Astrocyte of the spinal cord (primary cell): ENCODE measurements around the gene CLIC4.
"Not testable (repeated sequence)": the region's sequence is repeated elsewhere in the genome, so short reads cannot be mapped to it uniquely, and the experiment has no call there.

ENCODE experiments used
- DNase-seq: peaks from one replicate; pipeline ENCODE4 v3.0.0; 2011; ENCODE audit warnings: low read depth, low spot score
- H3K4me3 ChIP-seq: 2 replicates; pipeline ENCODE4 v1.5.1; 2011; ENCODE audit warnings: low read depth, mild to moderate bottlenecking, low read length, moderate library complexity
- in situ Hi-C: cut with HindIII; loops from 2 replicates; pipeline ENCODE4 v1.10.0; 2017; ENCODE audit warnings: low sequenced_read_pairs
- TF ChIP-seq, protein P1 (sequence below): IDR thresholded peaks from 2 replicates; pipeline ENCODE4 v1.5.1; 2012; ENCODE audit warnings: low read depth, mild to moderate bottlenecking, low read length, inconsistent platforms

The CLIC4 gene

DNA sequence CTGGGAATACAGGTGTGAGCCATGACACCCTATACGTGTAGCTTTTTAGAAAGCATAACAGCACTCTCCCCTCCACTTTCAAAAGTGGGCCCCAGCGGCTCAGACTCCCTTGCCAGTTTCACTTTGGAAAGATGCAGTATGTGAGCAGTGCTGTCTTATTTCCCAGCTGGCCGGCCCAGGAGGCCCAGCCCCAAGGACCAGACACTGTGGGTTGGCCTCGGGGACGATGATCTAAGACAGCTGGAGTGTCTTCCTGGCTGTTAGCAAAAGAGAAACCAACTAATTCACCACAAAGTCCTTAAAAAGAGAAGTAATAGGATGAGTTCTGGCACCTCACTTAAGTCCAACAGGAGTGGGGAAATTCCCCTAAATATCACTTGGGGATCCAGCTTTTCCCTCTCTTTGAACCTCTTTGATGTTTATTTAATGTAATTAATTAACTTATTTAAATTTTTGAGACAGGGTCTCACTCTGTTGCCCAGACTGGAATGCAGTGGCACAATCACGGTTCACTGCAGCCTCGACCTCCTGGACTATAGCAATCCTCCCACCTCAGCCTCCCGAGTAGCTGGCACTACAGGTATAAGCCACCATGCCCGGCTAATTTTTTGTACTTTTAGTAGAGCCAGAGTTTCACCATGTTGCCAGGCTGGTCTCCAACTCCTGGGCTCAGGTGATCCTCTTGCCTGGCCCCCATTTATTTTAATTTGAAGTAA is 17.6 kb upstream of the CLIC4 start:
- H3K4me3 ChIP-seq: no peak overlapping the region
- peak; percentile 93 for DNase-seq
- TF ChIP-seq, protein P1, sequence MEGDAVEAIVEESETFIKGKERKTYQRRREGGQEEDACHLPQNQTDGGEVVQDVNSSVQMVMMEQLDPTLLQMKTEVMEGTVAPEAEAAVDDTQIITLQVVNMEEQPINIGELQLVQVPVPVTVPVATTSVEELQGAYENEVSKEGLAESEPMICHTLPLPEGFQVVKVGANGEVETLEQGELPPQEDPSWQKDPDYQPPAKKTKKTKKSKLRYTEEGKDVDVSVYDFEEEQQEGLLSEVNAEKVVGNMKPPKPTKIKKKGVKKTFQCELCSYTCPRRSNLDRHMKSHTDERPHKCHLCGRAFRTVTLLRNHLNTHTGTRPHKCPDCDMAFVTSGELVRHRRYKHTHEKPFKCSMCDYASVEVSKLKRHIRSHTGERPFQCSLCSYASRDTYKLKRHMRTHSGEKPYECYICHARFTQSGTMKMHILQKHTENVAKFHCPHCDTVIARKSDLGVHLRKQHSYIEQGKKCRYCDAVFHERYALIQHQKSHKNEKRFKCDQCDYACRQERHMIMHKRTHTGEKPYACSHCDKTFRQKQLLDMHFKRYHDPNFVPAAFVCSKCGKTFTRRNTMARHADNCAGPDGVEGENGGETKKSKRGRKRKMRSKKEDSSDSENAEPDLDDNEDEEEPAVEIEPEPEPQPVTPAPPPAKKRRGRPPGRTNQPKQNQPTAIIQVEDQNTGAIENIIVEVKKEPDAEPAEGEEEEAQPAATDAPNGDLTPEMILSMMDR: no peak
- in situ Hi-C loops: no loop called here

DNA sequence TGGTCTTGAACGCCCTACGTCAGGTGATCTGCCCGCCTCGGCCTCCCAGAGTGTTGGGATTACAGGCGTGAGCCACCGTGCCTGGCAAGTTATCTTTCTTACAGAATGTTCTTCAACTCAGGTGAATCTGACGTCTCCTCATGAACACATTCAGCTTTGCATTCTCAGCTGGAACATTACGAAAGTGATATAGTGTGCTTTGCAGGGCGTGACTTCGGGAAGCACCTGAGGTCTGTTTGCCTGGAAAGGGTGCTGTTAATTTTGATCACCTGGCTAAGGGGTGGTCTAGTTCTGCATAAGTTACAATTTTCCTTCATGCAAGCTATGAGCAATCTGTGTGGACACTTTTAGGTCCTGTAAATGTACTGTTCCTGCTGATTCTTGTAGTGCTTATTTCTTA is 16.3 kb upstream of the CLIC4 start:
- DNase-seq: no peak
- in situ Hi-C loops: no loop called here
- no peak overlapping the region for H3K4me3 ChIP-seq
- TF ChIP-seq, protein P1: no peak

DNA sequence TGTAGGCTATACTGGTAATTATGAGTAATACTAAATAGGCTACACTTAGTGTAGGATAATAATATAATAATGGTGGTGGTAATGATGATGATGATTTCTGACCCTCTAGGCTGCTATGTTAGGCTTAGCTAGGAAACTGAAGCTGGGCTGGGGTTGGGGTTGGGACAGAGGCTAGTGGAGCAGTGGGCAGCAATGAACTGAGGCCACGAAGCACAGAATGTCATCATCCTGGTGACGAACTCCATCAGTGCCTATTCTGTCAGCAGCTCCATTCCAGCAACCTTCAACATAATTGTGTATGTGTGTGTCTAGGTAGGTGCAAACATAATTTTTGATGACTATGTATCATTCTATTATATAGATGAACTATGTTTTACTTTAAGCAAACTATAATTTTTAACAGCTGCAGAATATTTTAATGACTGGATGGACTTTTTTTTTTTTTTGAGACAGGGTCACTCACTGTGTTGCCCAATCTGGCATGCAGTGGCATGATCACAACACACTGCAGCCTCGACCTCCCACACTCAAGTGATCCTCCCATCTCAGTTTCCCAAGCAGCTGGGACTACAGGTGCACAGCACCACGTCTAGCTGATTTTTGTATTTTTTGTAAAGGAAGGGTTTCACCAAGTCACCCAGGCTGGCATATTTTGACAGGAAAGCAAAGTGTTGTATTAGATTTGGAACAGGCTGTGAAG is 12.9 kb upstream of the CLIC4 start:
- in situ Hi-C loops: no loop called here
- H3K4me3 ChIP-seq: no peak overlapping the region
- TF ChIP-seq, protein P1: no peak
- DNase-seq: no peak

DNA sequence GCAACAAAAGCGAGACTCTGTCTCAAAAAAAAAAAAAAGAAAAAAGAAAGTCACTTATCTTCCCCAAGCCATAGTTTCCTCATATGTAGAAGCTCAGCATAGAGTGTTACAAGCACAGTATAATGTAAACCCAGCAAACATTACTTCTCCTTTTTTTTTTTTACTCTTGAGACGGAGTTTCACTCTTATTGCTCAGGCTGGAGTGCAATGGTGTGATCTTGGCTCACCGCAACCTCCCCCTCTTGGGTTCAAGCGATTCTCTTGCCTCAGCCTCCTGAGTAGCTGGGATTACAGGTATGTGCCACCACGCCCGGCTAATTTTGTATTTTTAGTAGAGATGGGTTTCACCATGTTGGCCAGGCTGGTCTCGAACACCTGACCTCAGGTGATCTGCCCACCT is 11.9 kb upstream of the CLIC4 start:
- DNase-seq, H3K4me3 ChIP-seq, in situ Hi-C loops: not testable (repeated sequence)

DNA sequence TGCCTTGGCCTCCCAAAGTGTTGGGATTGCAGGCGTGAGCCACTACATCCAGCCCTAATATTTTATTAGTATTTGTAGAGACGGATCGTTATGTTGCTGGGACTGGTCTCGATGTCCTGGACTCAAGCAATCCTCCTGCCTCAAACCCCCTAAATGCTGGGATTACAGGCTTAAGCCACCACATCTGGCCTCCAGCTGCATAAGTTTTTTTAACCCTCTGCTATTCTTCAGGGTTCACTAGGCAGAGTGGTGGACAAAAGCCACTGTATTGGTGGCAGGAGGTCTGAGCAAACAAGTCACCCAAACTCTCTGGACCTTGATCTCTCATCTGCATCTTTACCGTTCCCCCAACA is 10.1 kb upstream of the CLIC4 start:
- TF ChIP-seq, protein P1: no peak

DNA sequence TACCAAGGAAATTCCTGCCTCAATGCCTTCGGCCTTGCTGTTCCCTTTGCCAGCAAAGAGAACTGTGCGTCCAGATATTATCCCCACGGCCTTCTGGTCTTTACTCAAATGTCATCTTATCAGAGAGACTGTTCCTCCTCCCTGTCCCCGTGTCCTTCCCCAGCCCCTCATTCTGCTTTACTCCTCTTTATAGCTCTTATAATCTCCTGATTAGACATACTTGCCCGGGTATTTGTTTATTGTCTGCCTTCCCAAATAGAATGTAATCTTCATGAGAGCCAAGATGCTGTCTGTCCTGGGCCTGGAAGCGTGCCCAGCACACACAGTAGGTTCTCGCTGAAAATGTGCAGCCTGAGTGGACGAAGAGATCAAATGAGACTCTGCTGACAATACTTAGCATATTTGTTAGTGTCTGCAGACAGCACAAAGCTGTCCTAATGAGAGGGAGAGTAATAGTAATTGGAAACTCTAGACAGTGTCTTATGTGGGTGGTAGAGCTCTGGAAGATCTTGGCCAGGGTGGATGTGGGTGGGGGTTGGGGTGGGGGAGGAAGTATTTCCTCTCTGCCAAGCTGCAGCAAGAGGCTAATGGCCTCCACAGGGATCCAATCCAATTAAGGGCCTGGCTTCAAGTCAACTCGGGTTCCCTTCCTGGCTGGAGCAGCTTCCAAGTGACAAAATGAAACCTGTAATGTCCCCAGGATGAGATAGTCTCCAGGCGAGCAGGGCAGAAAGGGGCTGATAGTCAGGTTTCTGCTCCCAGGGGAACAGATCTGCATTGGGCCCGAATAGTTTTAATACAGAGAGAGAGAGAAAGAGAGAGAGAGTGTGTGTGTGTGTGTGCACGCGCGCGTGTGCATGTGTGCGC is 9.5 kb upstream of the CLIC4 start:
- TF ChIP-seq, protein P1: no peak
- DNase-seq: peak; percentile 50
- H3K4me3 ChIP-seq: no peak overlapping the region
- in situ Hi-C loops: no loop called here

More for the DNA sequence above, 10.1 kb upstream of the CLIC4 start:
- DNase-seq: no peak
- in situ Hi-C loops: no loop called here
- H3K4me3 ChIP-seq: no peak overlapping the region
